Measurements from ENCODE around the gene UBTD1.

- TF ChIP-seq CTCF (IDR thresholded peaks at IDR 0.05) (no peak), POLR2A (IDR thresholded peaks at IDR 0.05) (no peak)
Measured at GRCh38 chr10:97494151-97494550, 4.6 kb upstream of the UBTD1 start.
